Breast epithelium (tissue), 3 donors: ENCODE data around the gene NRCAM.

ENCODE experiments used
- POLR2A ChIP-seq: fragments of 450-650 bp; IDR thresholded peaks from one replicate; pipeline ENCODE4 v1.6.1; 2016; ENCODE audit warnings: antibody characterized with exemption, mild to moderate bottlenecking, moderate library complexity
- POLR2AphosphoS5 ChIP-seq, 3 donors: sonication (generic); formaldehyde crosslinking; IDR thresholded peaks; one replicate each; pipeline ENCODE4 v1.6.1; 2017; ENCODE audit warnings: antibody characterized with exemption in 3 of 3
- TF ChIP-seq, protein P1 (sequence below), 3 donors: fragments of 450-650 bp; IDR thresholded peaks; one replicate each; pipeline ENCODE4 v1.5.1; 2016 to 2017; ENCODE audit warnings: antibody characterized with exemption in 3 of 3, mild to moderate bottlenecking in 3 of 3, moderate library complexity in 3 of 3

- TF ChIP-seq, protein P1, sequence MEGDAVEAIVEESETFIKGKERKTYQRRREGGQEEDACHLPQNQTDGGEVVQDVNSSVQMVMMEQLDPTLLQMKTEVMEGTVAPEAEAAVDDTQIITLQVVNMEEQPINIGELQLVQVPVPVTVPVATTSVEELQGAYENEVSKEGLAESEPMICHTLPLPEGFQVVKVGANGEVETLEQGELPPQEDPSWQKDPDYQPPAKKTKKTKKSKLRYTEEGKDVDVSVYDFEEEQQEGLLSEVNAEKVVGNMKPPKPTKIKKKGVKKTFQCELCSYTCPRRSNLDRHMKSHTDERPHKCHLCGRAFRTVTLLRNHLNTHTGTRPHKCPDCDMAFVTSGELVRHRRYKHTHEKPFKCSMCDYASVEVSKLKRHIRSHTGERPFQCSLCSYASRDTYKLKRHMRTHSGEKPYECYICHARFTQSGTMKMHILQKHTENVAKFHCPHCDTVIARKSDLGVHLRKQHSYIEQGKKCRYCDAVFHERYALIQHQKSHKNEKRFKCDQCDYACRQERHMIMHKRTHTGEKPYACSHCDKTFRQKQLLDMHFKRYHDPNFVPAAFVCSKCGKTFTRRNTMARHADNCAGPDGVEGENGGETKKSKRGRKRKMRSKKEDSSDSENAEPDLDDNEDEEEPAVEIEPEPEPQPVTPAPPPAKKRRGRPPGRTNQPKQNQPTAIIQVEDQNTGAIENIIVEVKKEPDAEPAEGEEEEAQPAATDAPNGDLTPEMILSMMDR (IDR thresholded peaks at IDR 0.05): no peak
- TF ChIP-seq POLR2A: no peak
- TF ChIP-seq POLR2AphosphoS5 (IDR thresholded peaks at IDR 0.05): no peak
These were observed 73.3 kb downstream of the NRCAM start for GRCh38 chr7:108382932-108383331.
